SW 1271 (cell line): ENCODE measurements around the gene UROD.
A peak's percentile ranks its signal among the peaks of the same experiment; 100 is the strongest.
"Not testable (repeated sequence)": the region's sequence is repeated elsewhere in the genome, so short reads cannot be mapped to it uniquely, and the experiment has no call there.

Experiments used
- DNase-seq, 2 experiments: peaks; one replicate each; lab custom pipeline; 2025; lab: John Stamatoyannopoulos, UW

UROD gene

GRCh38 chr1:45011837-45012638 is at the start of gene UROD:
UROD (plus strand) TSS chr1:45012254; CDS start chr1:45012266, 12 bp downstream.
- peak; percentile 78 to 93 for DNase-seq

DNA sequence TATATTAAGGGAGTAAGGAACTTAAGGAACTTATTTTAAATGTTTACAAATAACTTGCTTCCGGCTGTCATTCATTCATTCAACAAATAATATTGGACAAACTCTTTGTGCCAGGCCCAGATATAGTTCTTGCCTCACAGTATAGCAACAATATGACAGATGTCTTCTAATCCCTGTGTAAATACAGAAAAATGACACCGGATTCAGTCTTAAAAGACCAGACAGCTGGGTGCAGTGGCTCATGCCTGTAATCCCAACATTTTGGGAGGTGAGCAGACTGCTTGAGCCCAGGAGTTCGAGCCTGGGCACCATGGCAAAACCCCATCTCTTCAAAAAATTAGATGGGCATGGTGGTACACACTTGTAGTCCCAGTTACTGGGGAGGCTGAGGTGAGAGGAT is 49.3 kb upstream of the UROD start:
- no peak for DNase-seq

DNA sequence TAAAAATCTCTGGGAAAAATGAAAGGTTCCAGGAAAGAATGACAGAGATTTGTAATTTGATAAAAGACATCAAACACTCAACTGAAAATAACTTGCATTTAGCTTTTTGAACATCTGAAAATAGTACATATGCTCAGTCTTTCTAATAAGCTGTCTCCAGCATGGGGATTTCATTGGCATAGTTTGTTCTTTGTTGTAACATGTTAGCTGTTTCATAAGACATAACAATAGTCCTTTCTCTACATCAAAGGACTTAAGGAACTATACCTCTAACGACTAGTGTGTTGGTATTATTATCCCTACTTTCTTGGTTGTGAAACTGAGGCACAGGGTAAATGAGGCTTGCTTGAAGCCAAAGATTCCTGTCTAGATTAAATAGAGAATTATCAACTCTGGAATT is 47.7 kb upstream of the UROD start:
- no peak for DNase-seq

DNA sequence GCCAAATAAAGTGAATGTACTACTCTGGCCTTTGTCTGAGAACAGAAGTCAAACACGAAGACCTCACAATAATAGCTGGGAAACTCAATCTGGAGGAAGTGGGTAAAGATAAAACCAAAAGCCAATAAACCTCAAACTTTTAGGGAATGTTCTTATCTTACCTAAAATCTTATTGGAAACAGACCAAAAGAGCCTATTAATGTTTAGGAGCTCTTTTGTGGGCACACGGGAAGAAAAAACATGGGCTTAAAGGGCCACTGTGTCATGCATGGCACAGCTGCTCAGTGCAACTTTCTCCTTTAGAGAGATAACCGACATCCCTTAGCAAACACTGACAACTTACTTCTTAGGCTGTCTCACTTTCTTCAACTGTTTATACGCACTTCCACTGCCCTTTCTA is 41.7 kb upstream of the UROD start:
- DNase-seq, result no peak

GRCh38 chr1:44973645-44974044 is 38.4 kb upstream of the UROD start:
- DNase-seq, result no peak

DNA sequence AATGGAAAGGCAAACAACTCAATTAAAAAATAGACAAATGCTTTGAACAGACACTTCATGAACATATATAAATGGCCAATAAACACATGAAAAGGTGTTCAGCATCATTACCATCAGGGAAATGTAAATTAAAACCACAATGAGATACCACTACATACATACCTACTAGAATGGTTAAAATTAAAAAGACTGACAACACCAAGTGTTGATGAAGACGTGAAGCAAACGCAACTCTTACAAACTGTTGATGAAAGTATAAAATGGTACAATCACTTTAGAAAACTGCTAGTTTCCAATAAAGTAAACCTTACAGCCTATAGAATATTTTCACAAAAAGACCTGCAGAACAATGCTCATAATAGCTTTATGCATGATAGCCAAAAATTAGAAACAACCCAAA is 35.8 kb upstream of the UROD start:
- DNase-seq, result no peak

GRCh38 chr1:44977372-44977771 is 34.7 kb upstream of the UROD start:
- not testable (repeated sequence) for DNase-seq

- no peak for DNase-seq
Observed at GRCh38 chr1:44985747-44986359, 26.2 kb upstream of the UROD start.

DNA sequence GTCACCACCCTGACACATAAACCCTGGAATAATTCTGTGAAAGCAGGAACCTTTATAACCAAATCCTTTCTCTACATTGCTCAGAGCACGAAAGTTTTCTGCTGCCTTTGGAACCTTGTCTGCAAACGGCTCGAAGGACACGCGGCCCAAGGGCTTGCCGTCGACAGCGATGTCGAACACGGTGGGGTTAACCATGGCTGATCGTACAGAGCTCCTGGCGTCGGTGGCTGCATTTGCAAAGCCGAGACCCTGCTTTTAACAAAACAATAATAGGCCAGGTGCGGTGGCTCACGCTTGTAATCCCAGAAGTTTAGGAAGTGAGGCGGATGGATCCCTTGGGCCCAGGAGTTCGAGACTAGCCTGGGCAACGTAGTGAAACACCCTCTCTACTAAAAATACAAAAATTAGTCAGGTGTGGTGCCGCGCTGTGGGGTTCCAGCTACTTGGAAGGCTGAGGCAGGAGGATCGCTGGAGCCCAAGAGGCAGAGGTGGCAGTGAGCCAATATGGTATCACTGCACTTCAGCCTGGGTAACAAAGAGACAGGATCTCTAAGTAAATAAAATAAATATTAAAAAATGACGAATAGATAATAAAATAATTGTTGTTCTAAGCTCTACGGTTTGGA is 23.4 kb upstream of the UROD start:
- no peak for DNase-seq

DNA sequence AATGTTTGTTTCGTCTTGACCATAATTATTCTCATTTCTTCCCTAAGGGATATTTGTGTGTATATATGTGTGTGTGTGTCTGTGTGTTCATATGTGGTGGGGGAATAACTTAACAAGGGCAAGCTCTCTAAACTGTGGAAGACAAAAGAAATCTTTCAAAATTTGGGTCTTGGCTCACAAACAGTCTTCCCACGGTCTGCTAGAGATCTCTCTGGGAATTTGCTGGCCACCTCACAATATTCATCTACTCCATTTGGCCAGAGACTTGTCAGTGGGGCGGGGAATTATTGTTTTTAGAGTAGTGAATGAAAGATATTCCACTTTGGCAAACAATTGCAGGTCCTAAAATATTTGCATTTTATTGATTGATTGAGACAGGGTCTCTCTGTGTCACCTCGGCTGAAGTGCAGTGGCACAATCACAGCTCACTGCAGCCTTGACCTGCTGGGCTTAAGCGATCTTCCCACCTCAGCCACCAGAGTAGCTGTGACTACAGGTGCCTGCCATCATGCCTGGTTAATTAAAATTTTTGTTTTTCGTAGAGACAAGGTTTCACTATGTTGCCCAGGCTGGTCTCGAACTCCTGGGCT is 17.6 kb upstream of the UROD start:
- DNase-seq, result no peak

- no peak for DNase-seq
Observed at GRCh38 chr1:44995467-44996238, 16.4 kb upstream of the UROD start.

- DNase-seq, result no peak
Observed at GRCh38 chr1:44999232-44999631, 12.8 kb upstream of the UROD start.

- DNase-seq, result no peak
Observed at GRCh38 chr1:45001011-45001481, 11.0 kb upstream of the UROD start.

- not testable (repeated sequence) for DNase-seq
Observed at GRCh38 chr1:45001576-45001975, 10.5 kb upstream of the UROD start.

GRCh38 chr1:45002650-45003645 is 9.1 kb upstream of the UROD start:
- DNase-seq, result no peak

DNA sequence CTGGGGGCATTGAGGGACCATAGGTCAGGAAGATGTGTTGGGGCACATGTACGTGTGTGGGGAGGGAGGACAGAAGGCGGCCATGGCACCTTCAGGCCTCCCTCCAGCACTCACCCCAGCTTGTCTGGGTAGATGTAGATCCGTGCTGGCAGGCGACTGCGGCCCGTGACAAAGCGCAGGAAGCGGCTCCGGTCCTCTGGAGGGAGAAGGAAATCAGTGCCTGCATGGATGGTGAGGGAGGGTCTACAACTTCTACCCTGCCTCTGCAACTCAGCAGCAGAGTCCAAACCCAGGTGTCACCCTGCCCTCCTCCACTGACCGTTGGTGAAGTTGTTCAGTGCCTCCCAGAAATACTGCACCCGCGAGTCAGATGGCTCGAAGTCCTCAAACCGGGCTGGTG is 8.3 kb upstream of the UROD start:
- no peak for DNase-seq

- DNase-seq, result no peak
Observed at GRCh38 chr1:45004281-45004920, 7.7 kb upstream of the UROD start.

DNA sequence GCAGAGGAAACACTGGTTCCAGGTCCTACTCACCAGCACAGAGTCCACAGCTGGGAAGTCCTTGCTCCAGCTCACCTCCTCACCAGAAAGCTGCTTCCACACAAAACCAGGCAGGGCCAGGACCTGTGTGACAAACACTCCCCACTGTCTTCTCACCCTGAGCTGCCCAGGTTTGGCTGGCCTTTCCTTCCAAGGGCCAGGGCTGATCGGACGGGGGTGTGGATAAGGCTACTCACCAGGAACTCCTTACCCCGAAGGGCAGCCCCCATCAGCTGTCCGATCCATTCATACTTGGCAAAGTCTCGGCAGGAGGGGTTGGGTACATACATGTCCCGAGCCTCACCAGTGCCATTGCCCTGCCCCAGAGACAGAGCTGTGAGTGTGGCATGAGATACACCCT is 6.3 kb upstream of the UROD start:
- DNase-seq, result no peak

DNA sequence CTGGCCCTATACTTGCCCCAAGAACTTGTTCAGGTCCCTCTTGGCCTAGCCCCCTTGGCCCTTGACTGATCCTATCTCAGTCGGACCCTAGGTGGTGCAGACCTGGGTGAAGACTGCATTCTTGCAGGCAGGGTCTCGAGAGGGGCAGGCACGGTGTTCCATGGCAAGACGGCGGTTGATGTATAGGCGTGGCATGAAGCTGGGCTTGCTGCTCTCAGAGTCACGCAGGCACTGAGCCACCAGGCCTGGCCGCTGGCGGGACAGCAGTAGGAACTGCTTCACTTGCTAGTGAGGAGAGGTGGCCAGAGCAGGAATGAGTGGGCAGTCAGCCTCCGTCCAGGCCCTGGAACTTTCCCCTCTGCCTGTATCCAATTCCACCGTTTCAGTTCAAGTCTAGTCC is 4.7 kb upstream of the UROD start:
- no peak for DNase-seq

DNA sequence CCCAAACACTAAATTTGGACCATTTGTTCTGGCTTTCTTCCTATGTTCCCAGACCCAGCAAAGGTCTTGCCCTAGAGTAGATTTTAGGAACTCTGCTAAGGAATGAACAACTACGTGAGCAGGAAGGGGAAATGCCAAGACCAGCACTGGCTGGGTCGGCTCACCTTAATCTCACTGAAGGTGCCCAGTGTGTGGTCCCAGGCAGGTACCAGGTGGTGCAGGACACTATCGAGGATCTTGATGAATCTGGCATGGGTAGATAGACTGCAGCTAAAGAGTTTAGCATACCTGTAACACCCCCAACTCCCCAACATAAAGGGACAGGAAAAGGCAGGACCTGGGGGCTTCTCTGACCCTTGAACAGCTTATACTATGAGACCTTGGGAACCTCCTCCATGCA is 4.0 kb upstream of the UROD start:
- DNase-seq, result no peak
